Measurements from ENCODE around the gene SFRP5.

SFRP5 gene

DNA sequence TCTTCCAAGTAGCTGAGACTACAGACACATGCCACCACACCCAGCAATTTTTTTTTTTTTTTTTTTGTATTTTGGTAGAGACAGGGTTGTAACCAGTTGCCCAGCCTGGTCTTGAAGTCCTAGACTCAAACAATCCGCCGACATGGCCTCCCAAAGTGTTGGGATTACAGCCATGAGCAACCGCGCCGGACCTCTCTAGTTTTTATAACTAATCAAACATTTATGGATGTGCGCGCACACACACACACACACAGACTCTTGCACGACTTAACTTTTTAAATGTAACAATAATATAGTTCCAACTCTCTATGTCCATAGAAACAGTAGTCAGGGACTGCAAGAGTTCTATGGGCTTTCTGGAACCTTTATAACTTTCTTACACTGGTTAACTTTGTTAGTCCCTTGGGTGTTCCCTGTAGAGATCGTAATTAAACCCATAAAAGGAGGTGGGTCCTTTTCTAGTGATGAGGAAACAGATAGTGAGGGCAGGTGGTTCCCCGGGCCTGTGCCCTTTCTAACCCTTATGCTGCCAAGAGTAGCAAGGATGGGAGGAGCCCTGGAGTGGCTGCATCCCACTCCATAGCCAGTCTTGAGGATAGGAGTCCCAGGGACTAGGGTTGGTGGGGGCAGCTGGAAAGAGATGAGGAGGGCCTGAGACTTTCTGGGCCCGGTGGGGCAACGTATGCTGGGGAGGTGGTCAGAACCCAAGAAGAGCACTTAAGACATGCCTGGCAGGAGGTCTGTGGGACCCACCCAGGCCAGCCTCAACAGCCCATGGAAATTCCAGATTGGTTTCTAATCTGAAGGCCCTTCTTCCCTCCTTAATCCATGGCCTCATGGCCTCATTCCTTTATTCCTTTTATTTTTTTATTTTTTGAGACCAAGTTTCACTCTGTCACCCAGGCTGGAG lies 49.7 kb downstream of the SFRP5 start:
- TF ChIP-seq CTCF (IDR thresholded peaks at IDR 0.05; ENCODE audit: control extremely low read depth, extremely low read depth, low read depth, missing control alignments) = no peak
- ChIA-PET CTCF (interaction anchor here (10.5 to 28.5 kb wide), 2 partner anchors 11 to 14 kb away, joined by 95 to 552 read pairs; partner anchors contain the start of genes MARVELD1 and ZFYVE27), POLR2A (no interaction called here)
- DNase-seq (ENCODE audit: extremely low spot score) = no peak

DNA sequence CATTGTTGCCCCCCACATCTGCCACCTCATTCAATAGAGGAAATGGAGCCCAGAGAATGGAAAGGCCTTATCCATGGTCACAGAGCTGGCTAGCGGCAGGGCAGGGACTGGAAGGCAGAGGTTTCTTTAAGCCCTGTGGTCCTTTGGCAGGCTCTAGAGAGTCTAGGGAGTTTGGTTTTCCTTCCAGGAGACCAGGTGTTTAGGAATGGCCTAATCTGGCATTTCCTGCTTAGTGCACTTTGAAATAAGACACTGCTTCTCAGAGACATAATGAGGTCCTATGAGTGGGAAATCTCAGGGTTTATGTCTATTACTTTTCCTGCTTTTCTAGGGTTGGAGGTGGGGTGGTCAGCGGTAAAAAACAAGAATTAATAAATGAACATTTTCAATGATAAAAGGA lies 52.2 kb downstream of the SFRP5 start:
- no peak for TF ChIP-seq CTCF (IDR thresholded peaks at IDR 0.05; ENCODE audit: control extremely low read depth, extremely low read depth, low read depth, missing control alignments)
- ChIA-PET CTCF (interaction anchor here (10.5 to 28.5 kb wide), 2 partner anchors 11 to 14 kb away, joined by 95 to 552 read pairs; partner anchors contain the start of genes MARVELD1 and ZFYVE27), POLR2A (no interaction called here)
- no peak for DNase-seq (ENCODE audit: extremely low spot score)

GRCh38 chr10:97718659-97719142 lies 53.1 kb downstream of the SFRP5 start:
- POLR2A ChIA-PET = interaction anchor here (0.6 kb wide), 1 partner anchor 10 kb away, joined by 4 read pairs; no protein-coding TSS in a partner anchor
- CTCF ChIA-PET = interaction anchor here (2.6 to 28.5 kb wide), 3 partner anchors 11 to 32 kb away, joined by 10 to 552 read pairs (median 95); partner anchors contain the start of genes AVPI1, MARVELD1 and ZFYVE27
- DNase-seq (ENCODE audit: extremely low spot score) = no peak
- no peak for TF ChIP-seq CTCF (IDR thresholded peaks at IDR 0.05; ENCODE audit: control extremely low read depth, extremely low read depth, low read depth, missing control alignments)

- CTCF ChIA-PET = interaction anchor here (2.6 to 28.5 kb wide), 3 partner anchors 10 to 32 kb away, joined by 10 to 552 read pairs (median 95); partner anchors contain the start of genes AVPI1, MARVELD1 and ZFYVE27
- TF ChIP-seq CTCF (IDR thresholded peaks at IDR 0.05; ENCODE audit: control extremely low read depth, extremely low read depth, low read depth, missing control alignments) = no peak
- POLR2A ChIA-PET = interaction anchor here (0.6 kb wide), 1 partner anchor 10 kb away, joined by 4 read pairs; no protein-coding TSS in a partner anchor
- DNase-seq (ENCODE audit: extremely low spot score) = no peak
Observed at GRCh38 chr10:97718178-97718577, 53.6 kb downstream of the SFRP5 start.

DNA sequence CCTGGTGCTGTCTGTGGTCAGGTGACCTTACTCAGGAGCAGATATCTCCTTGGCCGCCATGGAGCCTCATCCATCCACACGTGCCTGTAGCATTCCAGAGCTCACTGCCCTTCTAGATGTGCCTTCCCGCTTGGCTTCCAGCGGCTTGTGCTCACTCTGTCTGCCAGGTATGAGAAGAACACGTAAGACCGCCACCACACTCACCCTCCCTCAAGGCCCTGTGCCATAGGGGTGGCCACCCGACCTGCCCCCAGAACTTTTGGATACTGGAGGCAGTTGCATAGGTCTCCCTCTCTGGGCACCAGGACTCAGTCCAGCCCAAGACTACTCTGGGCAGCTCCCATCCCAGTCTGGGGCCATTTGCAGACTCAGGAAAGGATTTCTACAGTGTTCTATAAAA lies 54.2 kb downstream of the SFRP5 start:
- ChIA-PET POLR2A (no interaction called here), CTCF (interaction anchor here (2.6 to 28.5 kb wide), 3 partner anchors 9 to 31 kb away, joined by 10 to 552 read pairs (median 95); partner anchors contain the start of genes AVPI1, MARVELD1 and ZFYVE27)
- no peak for DNase-seq (ENCODE audit: extremely low spot score)

More for the DNA sequence above, 54.2 kb downstream of the SFRP5 start:
- TF ChIP-seq CTCF (IDR thresholded peaks at IDR 0.05; ENCODE audit: control extremely low read depth, extremely low read depth, low read depth, missing control alignments) = no peak

Data from GM10248 (cell line).